ENCODE data around the gene IGF1R. TPM values are rescaled to one million over a fixed set of nuclear protein-coding genes. Genes with fewer than 3 reads are reported as not detected.

Gene IGF1R
- total RNA-seq, 4 donors from 2014 or later, result 59.6 to 172 (median 88.5) TPM

GRCh38 chr15:98858610-98859023 is 210.3 kb downstream of the IGF1R start:
- no peak overlapping the region for H3K4me3 ChIP-seq (ENCODE audit: low read depth, poor library complexity, severe bottlenecking)
- no peak for TF ChIP-seq CTCF (IDR thresholded peaks at IDR 0.05)
- no peak for TF ChIP-seq POLR2A (IDR thresholded peaks at IDR 0.05)
- intact Hi-C loops (cut with DNase I; ENCODE audit: low total_unique reads), result no loop called here
- 67 to 71% methylated on average over 9 of the region's 9 CpGs for WGBS, 2 donors
- DNase-seq (ENCODE audit: low spot score in 2 of 2), result no peak

- H3K4me3 ChIP-seq (ENCODE audit: low read depth, poor library complexity, severe bottlenecking), result no peak overlapping the region
- intact Hi-C loops (cut with DNase I; ENCODE audit: low total_unique reads), result no loop called here
- no peak for TF ChIP-seq CTCF (IDR thresholded peaks at IDR 0.05)
- TF ChIP-seq POLR2A (IDR thresholded peaks at IDR 0.05), result no peak
- WGBS, 2 donors, result 94% methylated on average over 6 of the region's 6 CpGs
- no peak for DNase-seq (ENCODE audit: low spot score in 2 of 2)
These were observed 210.8 kb downstream of the IGF1R start for GRCh38 chr15:98859149-98859548.

GRCh38 chr15:98860281-98861041 is 212.1 kb downstream of the IGF1R start:
- DNase-seq (ENCODE audit: low spot score in 2 of 2), result no peak
- WGBS, 2 donors, result 43 to 44% methylated on average over 4 of the region's 4 CpGs
- intact Hi-C loops (cut with DNase I; ENCODE audit: low total_unique reads), result no loop called here
- H3K4me3 ChIP-seq (ENCODE audit: low read depth, poor library complexity, severe bottlenecking), result no peak overlapping the region
- TF ChIP-seq CTCF (IDR thresholded peaks at IDR 0.05) (no peak), POLR2A (IDR thresholded peaks at IDR 0.05) (no peak)

- DNase-seq (ENCODE audit: low spot score in 2 of 2), result no peak
- intact Hi-C loops (cut with DNase I; ENCODE audit: low total_unique reads), result no loop called here
- WGBS, 2 donors, result 90 to 91% methylated on average over 6 of the region's 6 CpGs
These were observed 212.8 kb downstream of the IGF1R start for GRCh38 chr15:98861188-98861587.

GRCh38 chr15:98863983-98864382 is 215.6 kb downstream of the IGF1R start:
- TF ChIP-seq POLR2A (IDR thresholded peaks at IDR 0.05) (no peak), CTCF (IDR thresholded peaks at IDR 0.05) (no peak)
- DNase-seq (ENCODE audit: low spot score in 2 of 2), result no peak
- intact Hi-C loops (cut with DNase I; ENCODE audit: low total_unique reads), result no loop called here
- no peak overlapping the region for H3K4me3 ChIP-seq (ENCODE audit: low read depth, poor library complexity, severe bottlenecking)

More at GRCh38 chr15:98861188-98861587, 212.8 kb downstream of the IGF1R start:
- no peak overlapping the region for H3K4me3 ChIP-seq (ENCODE audit: low read depth, poor library complexity, severe bottlenecking)
- no peak for TF ChIP-seq CTCF (IDR thresholded peaks at IDR 0.05)
- no peak for TF ChIP-seq POLR2A (IDR thresholded peaks at IDR 0.05)
